Measurements from ENCODE around the gene CEP126. TPM values are rescaled to one million over a fixed set of nuclear protein-coding genes. Genes with fewer than 3 reads are reported as not detected.
A peak's percentile ranks its signal among the peaks of the same experiment; 100 is the strongest.

CEP126 gene
- total and polyA plus RNA-seq, 8 donors: 3.6 to 18.2 (median 12.6) TPM

- no peak for TF ChIP-seq CTCF (IDR thresholded peaks at IDR 0.05)
- H3K27me3 ChIP-seq: no peaks in the 10 kb centered on the region
- H3K4me3 ChIP-seq: no peak overlapping the region
- no peaks in the 10 kb centered on the region for H3K9me3 ChIP-seq
- no peaks in the 10 kb centered on the region for H3K36me3 ChIP-seq
- ATAC-seq: no peak
- no peak for DNase-seq
- no peak overlapping the region for H3K27ac ChIP-seq
- H3K4me1 ChIP-seq: no peaks in the 10 kb centered on the region
- intact Hi-C loops (cut with DNase I): no loop called here
Observed at GRCh38 chr11:101996111-101996510, 81.3 kb downstream of the CEP126 start.

- no peak for TF ChIP-seq CTCF (IDR thresholded peaks at IDR 0.05)
- intact Hi-C loops (cut with DNase I): no loop called here
- no peaks in the 10 kb centered on the region for H3K36me3 ChIP-seq
- no peaks in the 10 kb centered on the region for H3K9me3 ChIP-seq
- no peaks in the 10 kb centered on the region for H3K27me3 ChIP-seq
- H3K27ac ChIP-seq: no peak overlapping the region
- H3K4me1 ChIP-seq: no peaks in the 10 kb centered on the region
- DNase-seq (no peak), ATAC-seq (no peak)
- H3K4me3 ChIP-seq: no peak overlapping the region
Observed at GRCh38 chr11:102001657-102002338, 87.0 kb downstream of the CEP126 start.

GRCh38 chr11:102004220-102004619 lies 89.4 kb downstream of the CEP126 start:
- Histone ChIP-seq H3K4me1 (no peaks in the 10 kb centered on the region), H3K36me3 (no peaks in the 10 kb centered on the region), H3K9me3 (no peaks in the 10 kb centered on the region), H3K4me3 (no peak overlapping the region), H3K27ac (no peak overlapping the region), H3K27me3 (no peaks in the 10 kb centered on the region)
- intact Hi-C loops (cut with DNase I): no loop called here
- no peak for DNase-seq
- no peak for ATAC-seq
- TF ChIP-seq CTCF (IDR thresholded peaks at IDR 0.05): no peak

GRCh38 chr11:102005306-102005705 lies 90.5 kb downstream of the CEP126 start:
- Histone ChIP-seq H3K4me3 (no peak overlapping the region), H3K36me3 (no peaks in the 10 kb centered on the region), H3K27ac (no peak overlapping the region), H3K4me1 (no peaks in the 10 kb centered on the region), H3K27me3 (no peaks in the 10 kb centered on the region), H3K9me3 (no peaks in the 10 kb centered on the region)
- TF ChIP-seq CTCF (IDR thresholded peaks at IDR 0.05): no peak
- ATAC-seq (no peak), DNase-seq (no peak)
- intact Hi-C loops (cut with DNase I): loop anchor here in 1 of 2 donors (5.0 kb wide), 1 partner anchor 143 kb away; no protein-coding TSS in a partner anchor

- Histone ChIP-seq H3K4me1 (peaks cover 0 to 6% of the 10 kb centered on the region in 2 donors), H3K9me3 (no peaks in the 10 kb centered on the region), H3K36me3 (no peaks in the 10 kb centered on the region), H3K27me3 (no peaks in the 10 kb centered on the region), H3K4me3 (no peak overlapping the region), H3K27ac (peak overlapping the region; percentile 45 to 63)
- peak in 2 of 4 donors; percentile 43 to 65 for DNase-seq
- ATAC-seq: peak; percentile 46
- intact Hi-C loops (cut with DNase I): loop anchor here in 1 of 2 donors (5.0 kb wide), 1 partner anchor 145 kb away; no protein-coding TSS in a partner anchor
- no peak for TF ChIP-seq CTCF (IDR thresholded peaks at IDR 0.05)
Observed at GRCh38 chr11:102006835-102007566, 92.2 kb downstream of the CEP126 start.
